ENCODE measurements around the gene HSPD1. TPM values are rescaled to one million over a fixed set of nuclear protein-coding genes. Genes with fewer than 3 reads are reported as not detected.

HSPD1 gene
- total RNA-seq, result 132 and 142 TPM in 2 replicates

GRCh38 chr2:197499594-197500502, at the start of gene HSPD1, which contains the start of gene HSPE1:
Gene HSPD1 (minus strand): TSS chr2:197499840. CDS start chr2:197498848, 992 bp downstream.
Gene HSPE1 (plus strand): TSS chr2:197500379. CDS start chr2:197500437, 58 bp downstream.

GRCh38 chr2:197515739-197516392, 16.2 kb upstream of the HSPD1 start, which contains the start of gene MOB4:
Gene MOB4 (plus strand): TSS chr2:197516066. CDS start chr2:197516087, 21 bp downstream.

GRCh38 chr2:197453123-197453913, 46.3 kb downstream of the HSPD1 start, which contains the start of gene COQ10B:
Gene COQ10B (plus strand): TSS chr2:197453552. CDS start chr2:197453561, 9 bp downstream.

Other genes with a start within 250 kb of the HSPD1 start
- 5.2 and 7.6 TPM in 2 replicates for gene ANKRD44, start 189.1 kb downstream of the HSPD1 start, total RNA-seq
- gene SF3B1, start 64.8 kb downstream of the HSPD1 start, total RNA-seq, result 143 and 159 TPM in 2 replicates
- gene COQ10B, start 46.3 kb downstream of the HSPD1 start, total RNA-seq, result 29.6 and 42.1 TPM in 2 replicates
- 48.7 and 102 TPM in 2 replicates for gene HSPE1, start 539 bp upstream of the HSPD1 start, total RNA-seq
- gene MOB4, start 16.2 kb upstream of the HSPD1 start, total RNA-seq, result 26.1 and 31.1 TPM in 2 replicates
- gene RFTN2, start 175.7 kb upstream of the HSPD1 start, total RNA-seq, result 0.72 and 5.0 TPM in 2 replicates
- gene MARS2, start 205.5 kb upstream of the HSPD1 start, total RNA-seq, result 2.5 and 4.5 TPM in 2 replicates

Data from cardiac atrium fibroblast (primary cell).